Choroid plexus epithelial cell (primary cell): ENCODE measurements around the gene LMX1A.

ENCODE experiments used
- DNase-seq: peaks from one replicate; pipeline ENCODE4 v3.0.0-alpha.2; 2010; ENCODE audit warnings: low read depth
- H3K4me3 ChIP-seq: 2 replicates; pipeline ENCODE4 v1.5.1; 2011; ENCODE audit warnings: low read depth, mild to moderate bottlenecking, control low read depth, low read length, moderate library complexity
- CTCF ChIP-seq: conservative IDR thresholded peaks from 2 replicates; pipeline ENCODE4 v1.5.1; 2011; ENCODE audit warnings: low read depth, mild to moderate bottlenecking, control low read depth, inconsistent platforms, low read length, moderate library complexity

Gene LMX1A

GRCh38 chr1:165353731-165354671 is 2.5 kb downstream of the LMX1A start:
- no peak overlapping the region for H3K4me3 ChIP-seq

GRCh38 chr1:165352442-165353293 is 3.8 kb downstream of the LMX1A start:
- DNase-seq, result no peak
- H3K4me3 ChIP-seq, result no peak overlapping the region

More at GRCh38 chr1:165353731-165354671, 2.5 kb downstream of the LMX1A start:
- no peak for TF ChIP-seq CTCF
- DNase-seq, result no peak

GRCh38 chr1:165351863-165352441 is 4.6 kb downstream of the LMX1A start:
- H3K4me3 ChIP-seq, result no peak overlapping the region

More at GRCh38 chr1:165352442-165353293, 3.8 kb downstream of the LMX1A start:
- no peak for TF ChIP-seq CTCF

GRCh38 chr1:165350840-165351239 is 5.7 kb downstream of the LMX1A start:
- no peak for DNase-seq

More at GRCh38 chr1:165351863-165352441, 4.6 kb downstream of the LMX1A start:
- DNase-seq, result no peak
- no peak for TF ChIP-seq CTCF

GRCh38 chr1:165345502-165345901 is 11.0 kb downstream of the LMX1A start:
- DNase-seq, result no peak
- TF ChIP-seq CTCF, result no peak
- no peak overlapping the region for H3K4me3 ChIP-seq

More at GRCh38 chr1:165350840-165351239, 5.7 kb downstream of the LMX1A start:
- TF ChIP-seq CTCF, result no peak
- H3K4me3 ChIP-seq, result no peak overlapping the region

- no peak for TF ChIP-seq CTCF
- no peak overlapping the region for H3K4me3 ChIP-seq
- DNase-seq, result no peak
These were observed 11.8 kb downstream of the LMX1A start for GRCh38 chr1:165344736-165345135.
